Activated CD8-positive, alpha-beta memory T cell treated with anti-CD3 and anti-CD28 coated beads, Interleukin-2, amount 50 U/mL, for 1 hour (primary cell): Measurements from ENCODE around the gene AIF1.

Experiments
- DNase-seq: peaks from one replicate; pipeline ENCODE4 v3.0.0-alpha.2; 2020; ENCODE audit errors: extremely low read depth

The AIF1 gene

DNA sequence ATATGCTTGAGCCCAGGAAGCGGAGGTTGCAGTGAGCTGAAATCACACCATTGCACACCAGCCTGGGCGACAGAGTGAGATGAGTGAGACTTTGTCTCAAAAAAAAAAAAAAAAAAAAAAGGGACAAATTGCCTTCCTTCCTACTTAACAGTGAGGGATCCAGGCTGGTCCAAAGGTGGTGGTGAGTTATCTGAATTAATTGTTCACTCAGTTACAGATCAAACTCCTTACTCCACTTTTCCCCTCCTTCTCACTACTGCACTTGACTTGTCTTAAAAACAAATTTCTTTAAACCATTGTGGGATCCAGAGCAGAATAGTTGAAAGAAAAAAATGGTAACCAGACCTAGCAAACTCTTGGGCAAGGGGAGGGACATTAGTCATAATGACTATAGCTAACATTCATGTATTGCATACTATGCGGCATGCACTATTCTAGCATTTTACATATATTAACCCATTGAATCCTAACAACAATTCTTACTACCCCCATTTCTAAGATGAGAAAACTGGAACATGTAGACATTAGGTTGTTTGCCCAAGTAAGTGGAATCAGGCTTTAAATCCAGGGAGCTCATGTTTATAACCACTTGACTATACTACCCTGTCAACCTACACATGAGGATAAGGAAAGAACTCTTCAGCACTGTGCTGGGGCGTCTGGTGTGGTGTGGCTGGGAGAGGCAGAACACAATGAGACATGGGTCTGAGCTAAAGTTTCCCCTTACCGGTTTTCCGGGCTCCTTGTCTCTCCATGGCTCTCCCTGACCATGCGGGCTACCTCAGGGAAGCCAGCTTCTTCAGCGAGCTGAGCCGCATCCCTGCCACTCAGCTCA, 48.3 kb downstream of the AIF1 start:
- no peak for DNase-seq

- no peak for DNase-seq
Observed at GRCh38 chr6:31663961-31664789, 49.1 kb downstream of the AIF1 start.

DNA sequence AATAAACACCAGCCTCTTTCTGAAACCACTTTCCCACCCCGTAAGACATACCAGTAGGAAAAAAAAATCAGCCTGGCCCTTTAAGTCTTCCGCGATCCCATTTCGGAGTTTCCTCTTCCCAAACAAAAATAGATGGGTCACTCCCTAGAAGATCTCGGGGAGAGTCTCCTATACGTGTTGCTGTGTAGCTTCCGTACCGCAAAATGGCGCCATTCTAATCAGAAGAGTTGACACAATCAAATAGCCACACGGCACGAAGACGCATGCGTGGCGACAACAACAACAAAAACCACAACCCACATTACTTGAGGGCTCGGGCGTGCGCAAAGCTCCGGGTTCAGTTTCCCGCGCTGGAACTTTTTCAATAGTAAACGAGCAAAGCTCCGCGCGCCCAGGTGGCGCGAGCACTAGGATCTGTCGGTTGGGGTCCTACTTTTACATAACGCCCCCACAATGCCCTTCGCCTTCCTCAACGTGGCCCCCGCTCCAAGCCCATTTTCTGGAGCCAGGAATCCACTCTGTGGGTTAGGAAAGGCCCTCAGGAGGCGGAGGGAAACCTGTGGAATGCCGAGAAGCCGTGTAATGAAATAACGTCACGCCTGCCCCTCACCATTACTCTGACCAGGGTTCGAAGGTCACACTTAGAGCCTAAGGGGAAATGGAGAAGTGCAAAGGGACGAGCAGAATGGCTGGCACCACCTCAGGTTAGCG, 49.9 kb downstream of the AIF1 start, which contains the start of gene GPANK1:
GPANK1 (minus strand) TSS at position 208 of the 711 bp plus-strand sequence. CDS start 519 bp downstream, outside the sequence.
- DNase-seq: peak; percentile 76

DNA sequence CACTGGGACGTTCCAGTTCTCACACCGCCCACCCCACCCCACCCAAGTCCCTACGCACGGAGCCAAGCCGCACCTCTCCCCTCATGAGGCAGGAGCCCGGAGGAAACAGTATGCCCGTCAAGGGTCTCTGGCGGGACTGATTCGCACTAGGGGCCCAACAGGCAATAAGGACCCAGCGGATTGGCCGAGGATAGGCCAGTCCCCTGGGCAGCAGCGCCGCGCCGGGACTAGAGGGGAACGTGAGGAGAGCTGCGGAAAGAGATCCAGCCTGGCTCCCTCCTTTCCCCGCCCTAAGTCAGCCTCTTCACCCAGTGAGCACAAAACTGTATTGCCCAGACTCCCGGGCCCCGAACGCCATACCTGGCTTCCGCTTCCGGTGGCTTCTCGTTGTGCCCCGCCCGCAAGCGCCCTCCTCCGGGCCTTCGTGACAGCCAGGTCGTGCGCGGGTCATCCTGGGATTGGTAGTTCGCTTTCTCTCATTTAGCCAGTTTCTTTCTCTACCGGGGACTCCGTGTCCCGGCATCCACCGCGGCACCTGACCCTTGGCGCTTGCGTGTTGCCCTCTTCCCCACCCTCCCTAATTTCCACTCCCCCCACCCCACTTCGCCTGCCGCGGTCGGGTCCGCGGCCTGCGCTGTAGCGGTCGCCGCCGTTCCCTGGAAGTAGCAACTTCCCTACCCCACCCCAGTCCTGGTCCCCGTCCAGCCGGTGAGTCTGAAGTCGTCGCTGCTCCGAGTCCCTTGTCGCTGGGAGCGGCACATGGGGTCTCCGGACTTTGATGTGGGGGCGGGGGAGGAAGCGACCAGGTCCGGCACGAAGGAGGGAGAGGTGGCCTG, 50.7 kb downstream of the AIF1 start, which contains the start of gene CSNK2B:
CSNK2B (plus strand) TSS at position 580 of the 836 bp plus-strand sequence. CDS start 752 bp downstream, outside the sequence.
- DNase-seq: peak; percentile 96

GRCh38 chr6:31666337-31666965, 51.4 kb downstream of the AIF1 start:
- DNase-seq: no peak
